Activated CD4-positive, alpha-beta T cell treated with anti-CD3 and anti-CD28 coated beads for 1 hour (primary cell): ENCODE measurements around the gene NPLOC4.

Source experiments
- DNase-seq: peaks from one replicate; pipeline ENCODE4 v3.0.0-alpha.2; 2020

Gene NPLOC4

GRCh38 chr17:81528651-81529436 lies 108.1 kb downstream of the NPLOC4 start:
- DNase-seq = no peak

GRCh38 chr17:81528384-81528650 lies 108.6 kb downstream of the NPLOC4 start:
- DNase-seq = no peak

DNA sequence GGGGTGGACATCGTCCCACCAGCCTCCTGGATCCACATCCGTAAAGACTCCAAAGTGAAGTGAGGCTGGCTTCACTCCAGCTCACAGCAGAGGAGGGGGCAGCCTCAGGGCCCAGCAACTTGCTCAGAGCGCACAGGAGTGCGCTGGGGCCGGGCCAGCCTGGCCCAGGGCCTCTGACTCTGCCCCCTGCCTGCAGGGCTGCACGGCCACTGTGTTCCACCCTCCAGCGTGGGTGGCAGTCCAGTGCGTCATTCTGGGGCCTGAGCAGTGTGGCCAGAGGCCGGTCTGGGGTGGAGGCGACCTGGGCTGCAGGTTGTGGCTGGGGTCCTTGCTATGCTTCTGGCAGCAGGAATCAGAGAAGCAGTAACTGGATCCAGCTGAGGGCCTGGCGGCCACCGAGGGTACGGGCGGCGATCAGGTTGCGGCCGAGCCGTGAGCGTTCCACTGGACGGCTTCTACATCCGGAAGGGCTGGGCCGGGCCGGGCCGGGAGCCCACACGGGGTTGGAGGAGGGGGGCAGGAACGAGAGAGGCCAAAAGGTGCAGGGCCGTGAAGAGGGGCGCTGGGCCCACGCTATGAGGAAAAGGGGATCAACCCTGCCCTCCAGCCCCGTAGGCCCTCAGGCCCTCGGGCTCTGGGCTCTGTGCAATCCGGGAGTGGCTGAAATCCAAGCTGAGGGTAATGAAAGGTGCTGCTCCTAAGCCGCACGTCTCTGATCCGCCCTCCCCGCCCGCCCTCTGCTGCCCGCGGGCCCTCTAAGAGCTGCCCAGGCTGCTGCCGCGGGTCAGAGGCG lies 109.1 kb downstream of the NPLOC4 start, which contains the start of gene FSCN2:
TSS of gene FSCN2 (plus strand) at position 787 of the 793 bp plus-strand sequence. CDS start 155 bp downstream, outside the sequence.
- no peak for DNase-seq

GRCh38 chr17:81526662-81527571 lies 110.0 kb downstream of the NPLOC4 start:
- DNase-seq = no peak

DNA sequence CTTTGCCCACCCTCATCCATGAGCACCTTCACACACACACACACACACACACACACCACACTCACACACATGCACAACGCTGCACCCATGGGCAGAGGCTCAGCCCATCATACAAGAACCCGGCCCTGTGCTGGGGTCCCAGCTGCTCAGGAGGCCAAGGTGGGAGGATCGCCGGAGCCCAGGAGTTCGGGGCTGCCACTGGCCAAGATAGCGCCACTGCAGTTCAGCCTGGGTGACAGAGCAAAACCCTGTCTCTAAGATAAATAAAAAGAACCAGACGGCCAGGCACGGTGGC lies 112.1 kb downstream of the NPLOC4 start:
- no peak for DNase-seq

- no peak for DNase-seq
Observed at GRCh38 chr17:81524039-81524864, 112.7 kb downstream of the NPLOC4 start.

DNA sequence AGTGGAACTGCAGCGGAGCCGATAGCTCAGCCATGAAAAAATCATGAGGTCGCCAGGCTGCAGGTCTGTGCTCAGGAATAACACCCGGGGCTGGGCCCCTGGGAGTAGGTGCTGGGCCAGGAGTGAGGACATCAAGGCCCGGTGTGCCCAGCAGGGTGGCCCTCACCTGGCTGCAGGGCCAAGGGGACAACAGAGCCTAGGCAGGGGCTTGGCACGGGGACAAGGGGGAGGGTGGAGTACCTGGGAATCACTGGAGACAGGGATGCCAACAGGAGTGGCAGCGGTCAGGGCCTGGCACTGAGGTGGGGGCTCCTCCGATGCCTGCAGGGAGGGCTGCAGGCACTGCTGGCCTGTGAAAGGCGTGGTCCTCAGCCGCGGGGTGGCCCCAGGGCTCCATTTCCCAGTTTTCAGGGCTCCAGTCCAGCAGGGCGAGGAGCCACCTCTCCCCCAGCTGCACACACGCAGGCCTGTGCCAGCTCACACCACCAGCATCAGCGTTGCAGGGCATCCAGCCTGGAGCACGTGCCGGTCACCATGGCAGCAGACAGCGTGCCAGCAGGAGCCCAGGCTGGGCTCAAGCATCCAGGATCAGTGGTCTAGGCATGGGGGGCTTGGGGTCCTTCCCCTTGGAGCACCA lies 113.4 kb downstream of the NPLOC4 start:
- DNase-seq = no peak

GRCh38 chr17:81522491-81523401 lies 114.2 kb downstream of the NPLOC4 start:
- no peak for DNase-seq

DNA sequence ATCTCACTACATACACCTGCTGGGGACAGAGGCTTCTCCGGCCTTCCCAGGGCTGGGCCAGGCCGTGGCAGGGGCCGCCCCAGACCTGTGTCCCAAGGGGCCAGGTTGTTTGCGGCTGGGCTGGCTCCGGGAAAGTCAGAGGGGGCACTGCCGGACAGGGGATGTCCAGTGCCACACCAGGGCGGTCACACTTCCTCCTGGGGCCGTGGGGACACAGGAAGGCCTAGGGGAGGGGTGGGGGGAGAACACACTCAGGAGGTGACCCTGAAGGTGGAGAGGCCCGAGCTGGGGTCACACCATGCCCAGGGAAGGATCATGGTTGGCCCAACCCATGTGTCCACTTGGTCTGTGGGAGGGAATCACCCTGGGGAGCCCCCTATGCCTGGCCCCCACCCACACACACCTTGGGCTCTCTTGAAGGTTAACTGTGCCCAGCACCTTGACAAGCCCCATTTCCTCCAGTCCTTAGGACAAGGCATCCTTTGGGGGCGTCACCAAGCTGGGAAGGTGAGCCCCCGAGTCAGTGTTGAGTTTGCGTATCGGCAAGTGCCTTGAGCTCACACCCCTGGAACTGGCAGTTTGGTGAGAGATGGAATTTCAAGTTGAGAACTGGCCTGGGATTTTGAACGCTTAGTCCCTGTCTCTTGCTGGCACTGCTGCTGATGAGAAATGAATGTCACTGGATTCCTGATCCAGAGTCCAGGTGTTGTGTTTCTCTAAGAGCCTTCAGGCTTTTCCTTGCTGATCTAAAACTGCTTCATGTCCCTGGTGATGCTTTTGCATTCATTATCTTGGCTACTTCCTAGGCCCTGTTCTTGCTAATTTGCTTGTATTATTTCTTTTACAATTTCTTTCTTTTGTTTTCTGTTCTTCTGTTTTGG lies 116.7 kb downstream of the NPLOC4 start:
- no peak for DNase-seq

DNA sequence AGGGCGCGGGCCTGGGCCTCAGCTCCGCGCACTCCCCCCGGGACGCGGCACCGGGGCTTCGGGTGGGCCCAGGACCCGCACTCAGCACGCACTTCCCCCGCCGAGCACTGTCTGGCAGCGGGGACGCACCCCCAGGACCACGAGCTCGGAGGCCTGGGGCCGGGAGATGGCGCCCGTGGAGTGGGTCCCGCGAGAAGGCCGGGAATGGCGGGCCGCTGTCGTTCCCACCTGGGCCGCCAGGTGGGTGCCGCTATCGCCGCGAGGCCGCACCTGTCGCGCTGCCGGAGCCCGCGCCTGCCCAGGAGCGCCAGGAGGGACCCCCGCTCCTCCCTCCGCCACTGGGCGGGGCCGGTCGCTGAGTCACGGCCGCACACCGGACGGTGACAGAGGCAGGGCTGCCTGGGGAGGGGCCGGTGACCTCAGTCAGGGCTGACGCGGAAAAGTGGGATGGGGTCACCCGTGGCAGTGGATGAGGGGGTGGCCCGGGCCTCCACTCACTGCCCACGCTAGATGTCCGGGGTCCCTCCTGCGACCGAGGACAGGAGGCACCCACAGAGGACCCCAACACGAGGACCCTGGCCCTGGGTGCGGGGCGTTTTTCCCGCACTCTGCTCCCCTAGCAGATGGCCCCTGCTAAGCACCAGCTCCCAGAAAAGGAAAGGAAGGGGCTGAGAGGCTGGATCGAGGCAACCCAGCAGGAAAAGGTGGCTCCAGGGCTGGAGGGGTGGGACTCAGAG lies 117.5 kb downstream of the NPLOC4 start:
- peak; percentile 64 for DNase-seq

GRCh38 chr17:81518785-81519283 lies 118.1 kb downstream of the NPLOC4 start:
- no peak for DNase-seq

GRCh38 chr17:81518113-81518784 lies 118.7 kb downstream of the NPLOC4 start:
- DNase-seq = no peak

DNA sequence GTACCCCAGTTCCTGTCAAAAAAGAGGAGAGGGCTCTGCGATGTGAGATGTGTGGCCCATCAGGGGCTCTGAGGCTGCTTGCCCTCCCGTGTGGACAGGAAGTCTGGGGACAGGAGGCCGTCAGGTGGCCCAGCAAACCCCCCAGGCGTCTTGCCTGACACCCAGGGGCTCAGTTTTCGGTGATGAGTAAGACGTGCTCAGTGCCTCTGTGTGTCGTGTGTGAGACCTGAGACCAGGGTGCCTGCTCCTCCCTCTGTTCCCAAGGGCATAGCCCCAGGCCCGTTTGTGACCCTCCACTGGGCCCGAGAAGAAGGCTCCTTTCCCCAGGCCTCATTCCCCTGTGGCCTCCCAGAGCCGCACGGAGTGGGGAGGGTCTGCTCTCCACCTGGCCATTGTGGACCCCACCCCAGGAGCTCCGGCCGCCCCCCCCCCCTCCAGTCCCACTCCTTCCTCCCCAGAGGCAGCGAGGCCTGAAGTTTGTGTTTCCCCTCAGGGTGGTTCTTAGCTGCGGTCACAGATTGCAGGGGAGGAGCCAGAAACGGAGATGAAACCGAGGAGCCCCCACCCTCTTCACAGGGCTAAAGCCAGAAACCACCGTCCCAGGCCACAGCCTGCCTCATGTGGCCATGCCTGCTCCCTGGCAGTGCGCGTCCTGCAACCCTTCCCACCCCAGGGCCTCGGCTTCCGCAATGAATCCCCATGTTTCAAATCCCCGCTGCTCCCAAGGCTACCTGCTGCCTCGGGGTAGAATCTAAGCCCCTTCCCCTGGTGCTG lies 119.4 kb downstream of the NPLOC4 start:
- DNase-seq = no peak

- no peak for DNase-seq
Observed at GRCh38 chr17:81517009-81517338, 119.9 kb downstream of the NPLOC4 start.

DNA sequence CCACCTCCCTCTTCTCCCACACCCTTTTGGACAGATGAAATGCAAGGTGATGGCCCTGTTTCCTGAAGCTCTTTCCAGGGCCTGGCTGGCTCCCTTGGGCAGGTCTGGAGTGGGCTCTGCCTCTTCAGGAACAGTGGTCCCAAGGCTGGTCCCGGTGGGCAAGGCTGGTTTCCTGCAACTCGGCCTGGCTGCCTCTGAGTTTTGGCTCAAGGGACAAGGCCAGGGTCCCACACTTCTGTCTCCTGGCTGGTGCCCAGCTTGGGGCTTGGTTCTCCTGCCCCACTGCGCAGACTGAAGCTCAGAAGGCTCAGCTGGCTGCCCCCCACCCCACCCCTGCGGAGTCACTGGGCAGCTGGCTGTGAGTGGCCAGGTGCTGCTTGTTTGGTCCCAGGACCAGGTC lies 120.5 kb downstream of the NPLOC4 start:
- no peak for DNase-seq

GRCh38 chr17:81515530-81516041 lies 121.3 kb downstream of the NPLOC4 start:
- DNase-seq = no peak

DNA sequence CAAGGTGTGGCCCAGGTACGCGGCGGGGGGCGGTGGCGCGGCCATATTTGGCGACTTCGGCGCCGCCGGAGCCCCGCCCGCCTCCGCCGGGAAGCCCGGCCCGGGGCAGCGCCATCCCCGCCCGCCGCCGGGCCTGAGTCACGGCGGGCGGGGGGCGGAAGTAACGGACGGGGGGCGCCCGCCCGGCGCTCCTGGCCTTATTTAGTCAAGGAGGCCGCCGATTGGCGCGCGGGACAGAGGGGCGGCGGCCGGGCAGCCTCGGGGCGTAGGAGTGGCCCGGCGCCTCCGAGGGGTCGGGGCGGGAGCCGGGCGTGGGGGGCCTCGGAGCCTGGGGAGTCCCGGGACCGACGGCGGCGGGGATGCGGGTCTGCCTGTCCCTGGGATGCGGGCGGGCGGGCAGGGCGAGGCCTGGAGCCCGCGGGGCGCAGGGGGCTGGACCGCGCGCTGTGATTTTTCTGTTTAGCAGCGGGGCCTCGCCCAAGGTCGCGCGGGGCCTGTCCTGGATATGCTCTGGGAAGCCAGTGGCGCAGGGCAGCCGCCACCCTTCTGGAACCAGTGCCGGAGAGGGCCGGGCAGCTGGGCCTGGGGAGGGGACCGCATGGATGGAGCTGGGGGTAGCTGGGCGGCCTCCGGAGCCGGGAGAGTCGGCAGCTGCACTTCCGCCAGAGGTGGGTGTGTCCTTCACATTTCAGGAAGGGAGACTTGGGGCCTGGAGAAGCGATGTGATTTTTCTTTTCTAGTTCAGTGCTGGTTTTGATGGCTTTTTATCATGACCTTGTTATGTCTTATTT lies 122.0 kb downstream of the NPLOC4 start:
- DNase-seq = peak; percentile 77
